Hematopoietic multipotent progenitor cell (in vitro differentiated cells): ENCODE measurements around the gene SPI1. TPM values are rescaled to one million over a fixed set of nuclear protein-coding genes. Genes with fewer than 3 reads are reported as not detected.
A peak's percentile ranks its signal among the peaks of the same experiment; 100 is the strongest.

Experiments
- DNase-seq, 3 donors: peaks; one replicate each; pipeline ENCODE4 v3.0.0-alpha.2; 2011 to 2015; ENCODE audit warnings: low read depth in 2 of 3, low spot score in 2 of 3
- total RNA-seq: library from RNA; depleted of rRNA; stranded (reverse); fragments of >200 nt; gene quantifications from one replicate; pipeline ENCODE4 v1.2.3, GENCODE V29; 2012

SPI1 gene
- total RNA-seq, result 99.6 TPM

GRCh38 chr11:47378010-47378835 lies at the start of gene SPI1:
SPI1 (minus strand) TSS chr11:47378547; CDS start chr11:47378353, 194 bp downstream.
- peak in 2 of 3 donors; percentile 94 to 97 for DNase-seq

- DNase-seq, result peak; percentile 94 to 99 (median 98)
Measured at GRCh38 chr11:47426062-47426956, 48.0 kb upstream of the SPI1 start, which contains the start of gene PSMC3. PSMC3 (minus strand) TSS chr11:47426439; CDS start chr11:47426279, 160 bp downstream.

GRCh38 chr11:47425611-47426010 lies 47.3 kb upstream of the SPI1 start:
- no peak for DNase-seq

GRCh38 chr11:47418454-47419259 lies 40.3 kb upstream of the SPI1 start:
- no peak for DNase-seq

- DNase-seq, result no peak
Measured at GRCh38 chr11:47417712-47418111, 39.4 kb upstream of the SPI1 start.

GRCh38 chr11:47415949-47416472 lies 37.7 kb upstream of the SPI1 start:
- DNase-seq, result no peak

GRCh38 chr11:47415091-47415854 lies 36.9 kb upstream of the SPI1 start:
- no peak for DNase-seq

GRCh38 chr11:47414685-47415070 lies 36.3 kb upstream of the SPI1 start:
- no peak for DNase-seq

GRCh38 chr11:47413908-47414684 lies 35.7 kb upstream of the SPI1 start:
- DNase-seq, result no peak

- no peak for DNase-seq
Measured at GRCh38 chr11:47413351-47413750, 35.0 kb upstream of the SPI1 start.

GRCh38 chr11:47411884-47412746 lies 33.8 kb upstream of the SPI1 start:
- DNase-seq, result peak in 1 of 3 donors; percentile 68

GRCh38 chr11:47410370-47411264 lies 32.3 kb upstream of the SPI1 start:
- DNase-seq, result no peak

GRCh38 chr11:47409440-47410369 lies 31.4 kb upstream of the SPI1 start:
- no peak for DNase-seq

- no peak for DNase-seq
Measured at GRCh38 chr11:47408598-47409439, 30.5 kb upstream of the SPI1 start.
